HFFc6 (cell line): ENCODE data around the gene CYYR1. TPM values are rescaled to one million over a fixed set of nuclear protein-coding genes. Genes with fewer than 3 reads are reported as not detected.

Experiments
- DNase-seq: peaks from one replicate; pipeline ENCODE4 v3.0.0-alpha.2; 2018
- H3K27ac Mint-ChIP-seq: 2 replicates; pipeline ENCODE4 v1.8.0; 2020; ENCODE audit warnings: mild to moderate bottlenecking, mixed read lengths
- H3K27me3 Mint-ChIP-seq: 2 replicates; pipeline ENCODE4 v1.8.0; 2021; ENCODE audit warnings: mild to moderate bottlenecking, moderate library complexity, mixed read lengths; ENCODE audit not compliant: insufficient read depth
- H3K36me3 Mint-ChIP-seq: 2 replicates; pipeline ENCODE4 v1.8.0; 2021; ENCODE audit warnings: low read depth, mixed read lengths
- H3K4me1 Mint-ChIP-seq: 2 replicates; pipeline ENCODE4 v1.8.0; 2020; ENCODE audit warnings: low read depth, mixed read lengths
- H3K4me3 Mint-ChIP-seq: 2 replicates; pipeline ENCODE4 v1.8.0; 2020; ENCODE audit warnings: mild to moderate bottlenecking, moderate library complexity, mixed read lengths
- H3K9me3 Mint-ChIP-seq: 2 replicates; pipeline ENCODE4 v1.8.0; 2020; ENCODE audit warnings: mild to moderate bottlenecking, mixed read lengths
- total RNA-seq, 6 experiments: library from RNA; stranded (reverse); fragmentation: NEBNext Ultra II Directional; extraction: Animal tissue kit (Norgen Biotek cat#: 25700); gene quantifications; 2 replicates in 1 of 6; 3 replicates in 5 of 6; pipeline ENCODE4 v1.2.3, GENCODE V29; 2021
- TF ChIP-seq, protein P1 (sequence below): fragments of 200-600 bp; sonication (generic); IDR thresholded peaks from 2 replicates; pipeline ENCODE4 v1.5.0; 2021; ENCODE audit warnings: antibody characterized with exemption, mild to moderate bottlenecking

CYYR1 gene
- total RNA-seq, 6 experiments from 2014 or later = not detected

DNA sequence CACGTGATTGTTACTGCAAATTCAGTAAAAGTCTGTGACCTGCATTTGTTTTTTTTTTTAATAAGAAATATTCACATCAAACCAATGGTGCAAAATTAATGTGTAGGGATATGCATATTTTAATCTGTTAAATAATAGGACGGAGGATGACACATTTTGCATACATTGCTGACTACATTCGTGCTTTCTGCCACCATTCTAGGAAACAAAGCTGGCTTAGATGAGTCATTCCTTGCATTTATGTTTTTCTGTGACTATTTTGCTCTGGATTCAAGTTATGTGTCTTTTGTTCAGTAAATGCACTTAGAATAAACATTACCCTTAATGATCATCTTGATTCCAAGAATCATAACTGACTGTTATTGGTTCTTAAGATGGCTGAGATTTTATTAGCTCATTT is 23.9 kb upstream of the CYYR1 start:
- Mint-ChIP-seq H3K9me3 (peaks cover 10% of the 10 kb centered on the region), H3K27ac (no peak overlapping the region), H3K4me1 (no peaks in the 10 kb centered on the region), H3K36me3 (no peaks in the 10 kb centered on the region), H3K4me3 (no peak overlapping the region), H3K27me3 (no peaks in the 10 kb centered on the region)
- TF ChIP-seq, protein P1, sequence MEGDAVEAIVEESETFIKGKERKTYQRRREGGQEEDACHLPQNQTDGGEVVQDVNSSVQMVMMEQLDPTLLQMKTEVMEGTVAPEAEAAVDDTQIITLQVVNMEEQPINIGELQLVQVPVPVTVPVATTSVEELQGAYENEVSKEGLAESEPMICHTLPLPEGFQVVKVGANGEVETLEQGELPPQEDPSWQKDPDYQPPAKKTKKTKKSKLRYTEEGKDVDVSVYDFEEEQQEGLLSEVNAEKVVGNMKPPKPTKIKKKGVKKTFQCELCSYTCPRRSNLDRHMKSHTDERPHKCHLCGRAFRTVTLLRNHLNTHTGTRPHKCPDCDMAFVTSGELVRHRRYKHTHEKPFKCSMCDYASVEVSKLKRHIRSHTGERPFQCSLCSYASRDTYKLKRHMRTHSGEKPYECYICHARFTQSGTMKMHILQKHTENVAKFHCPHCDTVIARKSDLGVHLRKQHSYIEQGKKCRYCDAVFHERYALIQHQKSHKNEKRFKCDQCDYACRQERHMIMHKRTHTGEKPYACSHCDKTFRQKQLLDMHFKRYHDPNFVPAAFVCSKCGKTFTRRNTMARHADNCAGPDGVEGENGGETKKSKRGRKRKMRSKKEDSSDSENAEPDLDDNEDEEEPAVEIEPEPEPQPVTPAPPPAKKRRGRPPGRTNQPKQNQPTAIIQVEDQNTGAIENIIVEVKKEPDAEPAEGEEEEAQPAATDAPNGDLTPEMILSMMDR = no peak
- no peak for DNase-seq

DNA sequence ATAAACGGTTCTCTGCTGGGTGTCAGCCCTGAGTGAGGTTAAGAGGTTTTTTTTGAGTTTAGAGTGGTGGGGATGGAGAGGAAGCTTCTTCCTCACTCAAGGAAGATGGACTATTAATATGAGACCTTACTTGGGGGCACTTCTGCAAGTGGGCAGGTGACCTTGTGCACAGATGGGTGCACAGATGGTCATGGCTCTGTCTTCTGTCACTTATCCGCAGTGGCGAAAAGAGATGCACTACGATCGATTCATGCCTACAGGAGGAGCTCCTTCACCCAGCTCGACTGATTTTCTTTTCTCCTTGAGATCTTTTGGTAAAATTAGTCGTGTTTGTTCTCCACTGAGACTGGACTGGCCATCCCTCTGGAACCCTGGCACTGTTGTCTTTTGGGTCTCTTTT is 22.9 kb upstream of the CYYR1 start:
- H3K4me3 Mint-ChIP-seq = no peak overlapping the region
- H3K4me1 Mint-ChIP-seq = no peaks in the 10 kb centered on the region
- no peaks in the 10 kb centered on the region for H3K36me3 Mint-ChIP-seq
- no peak overlapping the region for H3K27ac Mint-ChIP-seq
- peaks cover 10% of the 10 kb centered on the region for H3K9me3 Mint-ChIP-seq
- no peak for DNase-seq
- TF ChIP-seq, protein P1 = no peak
- H3K27me3 Mint-ChIP-seq = no peaks in the 10 kb centered on the region

DNA sequence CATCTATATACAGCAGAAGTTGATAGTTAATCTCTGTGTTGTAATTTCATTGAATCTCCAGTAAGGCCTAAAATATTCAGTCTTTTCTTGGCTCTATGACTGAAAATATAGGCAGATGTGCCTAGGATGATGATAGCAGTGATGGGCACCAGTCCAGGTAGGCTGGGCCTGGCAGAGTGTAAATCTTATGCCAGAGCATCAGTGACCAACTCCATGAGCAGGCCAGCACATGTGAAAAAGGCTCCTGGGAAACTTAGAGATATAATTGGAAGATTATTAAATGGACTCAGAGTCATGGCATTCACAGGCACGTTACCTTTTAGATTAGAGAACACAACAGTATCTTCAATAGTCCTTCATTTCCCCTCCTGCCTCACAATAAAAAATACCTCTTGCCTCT is 20.7 kb upstream of the CYYR1 start:
- no peaks in the 10 kb centered on the region for H3K27me3 Mint-ChIP-seq
- peaks cover 10% of the 10 kb centered on the region for H3K9me3 Mint-ChIP-seq
- H3K27ac Mint-ChIP-seq = no peak overlapping the region
- H3K4me3 Mint-ChIP-seq = no peak overlapping the region
- TF ChIP-seq, protein P1 = no peak
- H3K4me1 Mint-ChIP-seq = no peaks in the 10 kb centered on the region
- no peak for DNase-seq
- H3K36me3 Mint-ChIP-seq = no peaks in the 10 kb centered on the region

DNA sequence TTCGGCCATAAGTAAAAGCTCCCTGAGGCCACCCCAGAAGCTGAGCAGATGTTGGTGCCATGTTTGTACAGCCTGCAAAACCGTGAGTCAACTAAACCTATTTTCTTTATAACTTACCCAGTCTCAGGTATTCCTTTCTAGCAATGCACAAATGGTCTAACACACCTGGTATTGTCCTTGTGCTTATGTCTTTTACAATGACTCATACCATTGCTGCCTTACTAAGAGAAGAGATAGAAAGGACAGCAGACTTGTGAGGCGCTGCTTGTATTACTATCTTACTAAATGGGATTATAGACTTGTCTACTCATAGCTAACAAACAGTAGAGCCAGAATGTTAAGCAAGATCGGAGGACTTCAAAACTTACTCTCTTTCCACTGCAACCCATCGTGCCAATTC is 18.5 kb upstream of the CYYR1 start:
- H3K27me3 Mint-ChIP-seq = peaks cover 4% of the 10 kb centered on the region; the same call in 1 of the 2 replicates
- peaks cover 10% of the 10 kb centered on the region for H3K9me3 Mint-ChIP-seq
- H3K4me1 Mint-ChIP-seq = peaks cover 13% of the 10 kb centered on the region
- no peak overlapping the region for H3K27ac Mint-ChIP-seq
- no peaks in the 10 kb centered on the region for H3K36me3 Mint-ChIP-seq
- H3K4me3 Mint-ChIP-seq = no peak overlapping the region
- TF ChIP-seq, protein P1 = no peak
- DNase-seq = no peak

DNA sequence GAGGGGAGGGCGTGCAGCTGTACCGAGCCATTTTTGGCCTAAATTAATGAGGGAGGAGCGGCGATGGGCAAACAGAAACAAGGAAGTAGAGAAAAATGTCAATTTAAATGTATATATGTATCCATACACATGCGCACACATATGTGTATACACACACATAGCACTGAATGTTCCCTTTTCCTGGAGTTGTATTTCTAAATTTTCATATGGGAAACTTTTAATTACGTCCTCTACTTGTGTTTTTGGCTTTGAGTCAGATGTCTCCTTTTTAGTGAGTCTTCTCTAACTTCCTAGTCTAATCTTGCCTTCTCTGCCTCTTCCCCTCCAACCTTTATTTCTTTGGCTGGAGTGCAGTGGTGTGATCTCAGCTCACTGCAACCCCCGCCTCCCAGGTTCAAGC is 15.4 kb upstream of the CYYR1 start:
- Mint-ChIP-seq H3K27ac (no peak overlapping the region), H3K9me3 (peaks cover 5% of the 10 kb centered on the region; the same call in 1 of the 2 replicates), H3K27me3 (peaks cover 4% of the 10 kb centered on the region; the same call in 1 of the 2 replicates), H3K4me1 (peaks cover 13% of the 10 kb centered on the region), H3K4me3 (peak overlapping the region; percentile 72), H3K36me3 (no peaks in the 10 kb centered on the region)
- no peak for DNase-seq
- TF ChIP-seq, protein P1 = no peak

DNA sequence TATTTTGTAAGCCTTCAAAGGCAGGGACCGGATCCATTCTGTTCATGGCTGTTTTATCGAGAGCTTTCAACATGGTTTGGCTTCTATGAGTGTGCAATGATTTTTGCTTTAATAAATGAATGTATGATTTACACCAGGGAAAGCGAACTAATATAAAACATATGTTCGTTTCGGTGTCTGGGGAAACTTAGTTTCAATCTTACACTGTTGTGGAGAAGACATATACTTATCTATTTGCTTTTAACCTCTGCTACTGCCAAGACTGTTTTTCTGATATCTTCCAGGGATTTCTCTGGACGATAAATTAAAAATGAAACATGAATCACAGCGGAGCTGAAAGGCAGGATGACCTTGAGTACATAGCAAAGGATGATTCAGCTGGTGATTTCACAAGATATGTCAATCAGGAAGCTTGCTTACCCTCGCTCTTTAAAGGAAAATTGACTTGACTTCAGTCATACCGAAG is 14.7 kb upstream of the CYYR1 start:
- Mint-ChIP-seq H3K27me3 (peaks cover 4% of the 10 kb centered on the region; the same call in 1 of the 2 replicates), H3K27ac (no peak overlapping the region)
- DNase-seq = peak; percentile 31

More for the DNA sequence above, 14.7 kb upstream of the CYYR1 start:
- TF ChIP-seq, protein P1 = no peak
- peak overlapping the region; percentile 72 for H3K4me3 Mint-ChIP-seq
- H3K36me3 Mint-ChIP-seq = no peaks in the 10 kb centered on the region
- H3K9me3 Mint-ChIP-seq = peaks cover 4% of the 10 kb centered on the region
- peaks cover 13% of the 10 kb centered on the region for H3K4me1 Mint-ChIP-seq
